GM12801 (cell line): ENCODE measurements around the gene TMEM120B.

Experiments
- TF ChIP-seq, protein P1 (sequence below): IDR thresholded peaks from one replicate; pipeline ENCODE4 v1.5.1; 2011; ENCODE audit warnings: control low read depth; ENCODE audit not compliant: insufficient read length; ENCODE audit errors: extremely low read depth

The TMEM120B gene

DNA sequence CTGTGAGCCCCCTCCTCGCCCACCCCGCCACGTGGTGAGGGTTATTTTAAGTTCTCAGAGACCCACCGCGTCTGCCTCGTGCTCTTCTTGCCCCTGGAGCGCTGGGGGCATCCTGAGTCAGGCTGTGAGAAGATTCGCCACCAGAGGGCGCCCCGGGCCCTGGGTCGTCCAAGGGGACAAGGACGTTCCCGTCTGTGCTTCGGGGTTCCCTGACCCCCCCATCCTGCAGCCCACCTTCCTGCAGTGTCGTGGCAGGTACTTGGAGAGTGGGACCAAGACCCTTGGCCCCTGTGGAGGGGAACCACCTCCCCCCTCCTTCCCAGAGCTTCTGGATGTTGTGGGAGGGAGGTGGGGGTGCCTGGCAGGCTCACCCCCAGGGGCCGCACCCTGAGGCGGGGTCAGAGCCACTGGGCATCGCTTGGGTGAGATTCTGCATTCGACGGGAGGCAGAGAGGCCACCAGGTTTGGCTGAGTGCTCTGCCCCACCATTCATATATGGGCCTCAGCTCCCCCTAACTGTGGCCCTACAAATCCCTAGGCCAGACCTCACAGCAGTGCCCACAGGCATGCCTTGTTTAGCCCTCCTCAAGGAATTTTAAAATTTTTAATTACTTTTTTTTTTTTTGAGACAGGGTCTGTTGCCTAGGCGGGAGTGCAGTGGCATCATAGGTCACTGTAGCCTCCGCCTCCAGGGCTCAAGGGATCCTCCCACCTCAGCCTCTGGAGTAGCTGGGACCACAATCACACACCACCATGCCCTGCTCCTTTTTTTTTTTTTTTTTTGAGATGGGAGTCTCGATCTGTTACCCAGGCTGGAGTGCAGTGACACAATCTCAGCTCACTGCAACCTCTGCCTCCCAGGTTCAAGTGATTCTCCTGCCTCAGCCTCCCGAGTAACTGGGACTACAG, 63.9 kb downstream of the TMEM120B start:
- TF ChIP-seq, protein P1, sequence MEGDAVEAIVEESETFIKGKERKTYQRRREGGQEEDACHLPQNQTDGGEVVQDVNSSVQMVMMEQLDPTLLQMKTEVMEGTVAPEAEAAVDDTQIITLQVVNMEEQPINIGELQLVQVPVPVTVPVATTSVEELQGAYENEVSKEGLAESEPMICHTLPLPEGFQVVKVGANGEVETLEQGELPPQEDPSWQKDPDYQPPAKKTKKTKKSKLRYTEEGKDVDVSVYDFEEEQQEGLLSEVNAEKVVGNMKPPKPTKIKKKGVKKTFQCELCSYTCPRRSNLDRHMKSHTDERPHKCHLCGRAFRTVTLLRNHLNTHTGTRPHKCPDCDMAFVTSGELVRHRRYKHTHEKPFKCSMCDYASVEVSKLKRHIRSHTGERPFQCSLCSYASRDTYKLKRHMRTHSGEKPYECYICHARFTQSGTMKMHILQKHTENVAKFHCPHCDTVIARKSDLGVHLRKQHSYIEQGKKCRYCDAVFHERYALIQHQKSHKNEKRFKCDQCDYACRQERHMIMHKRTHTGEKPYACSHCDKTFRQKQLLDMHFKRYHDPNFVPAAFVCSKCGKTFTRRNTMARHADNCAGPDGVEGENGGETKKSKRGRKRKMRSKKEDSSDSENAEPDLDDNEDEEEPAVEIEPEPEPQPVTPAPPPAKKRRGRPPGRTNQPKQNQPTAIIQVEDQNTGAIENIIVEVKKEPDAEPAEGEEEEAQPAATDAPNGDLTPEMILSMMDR, result no peak

DNA sequence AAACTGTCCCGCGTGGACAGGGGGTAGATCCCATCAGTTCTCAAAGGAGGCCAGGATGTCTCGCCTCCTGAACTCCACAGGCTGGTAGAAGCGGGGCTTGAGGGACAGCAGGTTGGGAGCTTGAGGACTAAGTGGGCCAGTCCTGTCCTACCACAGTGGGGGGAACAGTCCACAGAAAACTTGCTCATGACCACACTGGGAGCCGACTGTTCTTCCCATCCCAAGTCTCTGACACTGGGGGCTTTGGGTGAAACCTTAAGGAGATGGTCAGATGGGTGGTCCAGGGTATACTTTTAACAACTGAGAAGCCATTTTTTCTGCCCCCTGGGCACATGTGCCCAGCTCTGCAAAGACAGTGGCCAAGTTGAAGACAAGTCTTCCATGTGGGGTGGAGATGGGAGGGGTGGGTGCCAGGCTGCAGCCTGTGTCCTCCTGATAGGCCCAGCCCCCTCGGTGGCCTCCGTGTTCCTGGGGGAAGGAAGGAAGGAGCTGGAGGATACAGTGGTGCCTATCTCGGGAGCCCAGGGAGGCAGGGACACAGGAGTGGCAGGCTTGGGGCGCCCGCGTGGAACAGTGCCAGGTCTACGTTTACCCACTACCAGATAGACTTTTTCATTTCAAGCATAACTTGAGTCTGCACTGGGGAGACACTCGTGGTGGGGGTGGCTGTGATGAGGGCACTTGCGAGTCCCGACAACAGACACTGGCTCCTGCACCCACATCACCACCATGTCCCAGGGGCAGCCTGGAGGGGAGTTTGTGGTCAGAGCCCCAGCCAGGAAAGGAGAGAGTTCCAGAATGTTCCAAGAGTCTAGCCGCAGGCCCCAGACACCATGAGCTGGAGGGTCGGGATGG, 66.2 kb downstream of the TMEM120B start:
- TF ChIP-seq, protein P1, result no peak

DNA sequence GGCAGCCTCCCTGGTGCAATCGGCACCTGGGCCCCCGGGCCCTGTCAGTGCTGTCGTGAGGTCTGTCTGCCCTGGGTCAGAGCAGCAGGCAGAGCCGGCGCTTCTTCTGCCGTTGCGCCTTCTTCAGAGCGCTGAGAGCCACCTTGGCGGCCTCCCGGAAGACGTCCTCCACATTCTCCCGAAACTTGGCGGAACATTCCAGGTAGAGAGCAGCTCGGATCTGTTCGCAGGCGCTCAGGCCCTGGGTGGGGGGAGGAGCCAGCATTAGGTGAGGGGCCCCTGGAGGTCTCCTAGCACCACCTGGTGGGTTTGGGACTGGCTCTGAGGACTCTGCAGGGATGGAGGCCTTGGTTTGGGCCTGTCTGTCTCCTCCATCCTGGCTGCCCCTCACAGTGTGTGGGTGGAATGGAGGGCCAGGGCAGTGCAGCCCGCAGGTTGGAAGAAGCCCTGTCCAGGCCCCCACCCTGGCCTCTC, 66.9 kb downstream of the TMEM120B start:
- TF ChIP-seq, protein P1, result no peak

DNA sequence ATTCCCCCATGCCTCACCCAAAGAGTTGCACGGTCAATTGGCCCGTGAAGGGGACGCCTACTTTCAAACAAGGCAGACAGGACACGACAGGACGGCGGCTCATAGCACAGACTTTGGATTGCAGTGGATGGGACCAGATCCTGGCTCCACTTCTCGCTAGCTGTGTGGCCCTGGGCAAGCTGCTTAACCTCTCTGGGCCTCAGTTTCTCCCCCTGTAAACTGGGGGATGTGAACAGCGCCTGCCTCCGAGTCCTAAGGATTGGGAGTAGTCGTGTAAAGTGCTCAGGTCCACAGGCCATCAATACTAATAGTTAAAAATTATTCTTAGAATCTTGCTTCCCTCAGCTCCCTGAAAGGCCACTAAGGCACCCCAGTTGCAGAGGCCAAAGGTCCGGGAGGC, 67.9 kb downstream of the TMEM120B start:
- TF ChIP-seq, protein P1, result no peak

DNA sequence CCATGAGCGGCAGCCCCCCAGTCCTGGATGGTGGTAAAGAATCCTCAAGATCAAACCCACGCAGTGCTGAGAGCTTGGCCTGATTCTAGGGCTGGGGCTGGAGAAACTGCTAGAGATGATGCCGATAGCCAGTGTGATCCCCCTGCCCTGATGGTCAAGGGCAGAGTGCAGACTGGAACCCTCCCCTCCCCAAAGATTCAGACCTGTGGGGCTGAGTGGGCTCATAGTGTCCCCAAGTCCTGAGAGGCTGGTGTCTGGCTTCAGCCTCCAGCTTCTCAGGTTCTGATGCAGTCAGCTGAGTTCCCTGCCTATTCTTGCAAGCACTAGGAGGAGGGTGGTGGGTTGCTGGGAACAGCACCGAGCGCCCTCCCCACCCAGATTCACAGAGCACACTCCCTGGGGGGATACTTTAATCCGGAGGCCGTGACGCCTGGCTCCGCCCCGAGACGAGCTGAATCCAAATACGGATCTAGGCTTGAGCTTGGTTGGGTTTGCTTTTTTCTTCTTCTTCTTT, 69.0 kb downstream of the TMEM120B start:
- TF ChIP-seq, protein P1, result no peak

DNA sequence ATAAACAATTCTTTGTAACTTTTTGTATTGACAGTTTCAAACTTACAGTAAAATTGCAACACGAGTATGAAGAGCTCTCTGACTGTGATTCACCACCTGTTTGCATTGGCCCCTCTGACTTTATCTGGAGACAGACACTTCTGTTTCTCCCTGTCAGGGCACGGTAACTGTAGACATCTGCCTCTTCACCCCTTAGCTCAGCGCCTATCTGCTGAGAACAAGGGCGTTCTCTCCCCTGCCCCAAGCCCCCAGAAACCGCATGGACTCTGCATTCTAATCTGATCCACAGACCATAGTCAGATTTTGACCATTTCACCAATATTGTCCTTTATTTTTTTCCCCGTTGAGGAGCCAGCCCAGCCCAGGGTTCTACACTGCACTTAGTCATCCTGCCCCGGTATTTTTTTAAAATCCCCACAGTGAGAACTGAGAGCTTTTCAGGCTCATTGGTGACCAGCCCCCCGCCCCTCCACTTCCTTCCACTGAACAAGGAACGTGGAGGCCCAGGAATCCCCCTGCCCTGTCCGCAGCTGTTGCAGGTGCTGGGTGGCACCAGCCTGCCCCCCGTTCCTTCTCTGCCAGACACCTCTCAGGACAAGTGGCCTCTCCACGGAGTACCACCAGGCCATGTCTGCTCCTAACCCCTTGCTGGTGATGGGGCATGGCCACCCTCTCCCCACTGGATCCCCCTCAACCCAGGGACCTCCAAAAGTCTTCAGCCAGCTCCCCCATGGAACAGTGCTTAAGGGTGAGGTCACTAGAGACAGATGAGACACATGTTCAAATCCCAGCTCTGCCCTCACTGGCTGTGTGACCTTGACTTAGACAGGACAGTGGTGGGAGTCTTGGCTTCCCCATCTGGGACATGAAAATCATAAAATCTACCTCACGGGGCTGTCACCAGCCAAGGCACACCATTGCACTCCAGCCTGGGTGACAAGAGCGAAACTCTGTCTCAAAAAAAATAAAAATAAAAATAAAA, 69.7 kb downstream of the TMEM120B start:
- TF ChIP-seq, protein P1, result no peak
